Activated CD4-positive, CD25-positive, alpha-beta regulatory T cell treated with anti-CD3 and anti-CD28 coated beads, Interleukin-2, amount 50 U/mL, for 16 hours (primary cell): ENCODE measurements around the gene SETD4.

Experiments used
- DNase-seq: peaks from one replicate; pipeline ENCODE4 v3.0.0-alpha.2; 2020; ENCODE audit warnings: low read depth, low spot score

The SETD4 gene

DNA sequence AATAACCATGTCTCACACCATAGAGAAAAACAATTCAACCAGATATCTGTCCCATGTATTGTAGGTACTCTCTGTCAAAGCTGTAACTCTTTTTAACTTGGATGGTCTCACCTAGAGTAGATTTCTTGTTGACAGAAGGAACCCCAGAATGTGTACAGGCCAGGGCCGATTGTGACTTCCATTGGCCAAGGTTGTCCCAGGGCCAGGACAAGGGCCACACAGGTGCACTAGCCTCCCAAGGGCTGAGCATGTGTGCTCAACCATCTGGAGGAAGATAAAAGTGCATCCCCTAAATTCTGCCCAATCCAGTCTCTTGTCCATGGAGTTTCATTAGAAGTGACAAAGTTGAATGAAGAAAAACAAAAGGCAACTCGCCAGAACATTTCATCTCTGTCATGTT, 51.8 kb downstream of the SETD4 start:
- DNase-seq, result no peak

DNA sequence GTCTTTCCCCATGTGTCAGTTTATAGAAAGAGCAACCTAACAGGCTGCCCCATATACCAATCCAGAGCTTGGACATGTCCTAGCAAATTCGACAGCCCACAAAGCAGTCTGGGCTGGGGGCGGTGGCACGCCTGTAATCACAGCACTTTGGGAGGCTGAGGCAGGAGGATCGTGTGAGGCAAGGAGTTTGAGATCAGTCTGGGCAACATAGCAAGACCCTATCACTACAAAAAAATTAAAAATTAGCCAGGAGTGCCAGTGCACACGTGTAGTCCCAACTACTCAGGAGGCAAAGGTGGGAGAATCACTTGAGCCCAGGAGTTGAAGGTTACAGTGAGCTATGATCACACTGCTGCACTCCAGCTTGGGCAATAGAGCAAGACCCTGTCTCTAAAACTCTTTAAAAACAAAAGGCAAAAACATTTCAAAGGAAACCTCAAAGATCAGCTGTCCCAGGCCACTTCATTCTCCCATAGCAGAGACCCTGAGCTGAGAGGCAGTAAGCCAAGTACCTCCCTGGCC, 54.4 kb downstream of the SETD4 start:
- DNase-seq, result no peak

DNA sequence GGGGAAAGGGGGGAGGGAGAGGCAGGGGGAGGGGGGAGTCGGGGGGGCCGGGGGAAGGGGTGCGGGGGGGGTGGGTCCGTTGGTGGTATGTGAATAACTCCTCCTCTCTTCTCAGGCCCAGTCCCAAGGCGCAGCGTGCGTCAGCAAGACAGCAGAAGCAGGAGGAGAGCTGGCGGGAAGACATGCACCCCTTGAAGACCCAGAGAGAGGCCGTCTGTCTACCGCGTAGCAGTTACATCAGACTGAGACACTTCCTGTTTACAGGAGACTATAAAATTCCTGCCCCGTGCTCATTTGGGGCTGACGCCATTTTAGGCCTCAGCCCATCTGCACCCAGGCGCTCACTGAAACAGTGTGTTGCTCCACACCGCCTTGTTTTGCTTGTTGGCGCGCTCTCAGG, 55.3 kb downstream of the SETD4 start:
- no peak for DNase-seq

DNA sequence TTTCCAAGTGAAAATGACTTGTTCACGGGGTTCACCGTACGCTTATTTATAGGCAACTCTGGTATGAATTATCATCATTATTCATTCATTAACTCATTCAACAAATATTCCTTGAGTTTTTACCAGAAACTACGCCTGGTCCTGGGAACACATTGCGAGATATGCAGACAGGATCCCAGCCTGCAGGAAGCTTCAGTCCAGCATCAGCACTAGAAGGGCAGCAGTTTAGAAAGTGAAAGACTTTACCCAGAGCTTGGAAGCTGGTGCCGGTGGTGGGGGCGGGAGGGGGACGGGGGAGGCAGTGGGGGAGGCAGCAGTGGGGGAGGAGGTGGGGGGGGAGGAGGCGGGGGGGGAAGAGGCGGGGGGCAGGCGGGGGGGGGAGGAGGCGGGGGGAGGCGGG, 55.9 kb downstream of the SETD4 start:
- DNase-seq, result no peak

GRCh38 chr21:36003776-36004175, 56.5 kb downstream of the SETD4 start:
- no peak for DNase-seq

GRCh38 chr21:35996217-35996616, 64.1 kb downstream of the SETD4 start:
- DNase-seq, result no peak

GRCh38 chr21:35995522-35996088, 64.7 kb downstream of the SETD4 start:
- DNase-seq, result no peak

DNA sequence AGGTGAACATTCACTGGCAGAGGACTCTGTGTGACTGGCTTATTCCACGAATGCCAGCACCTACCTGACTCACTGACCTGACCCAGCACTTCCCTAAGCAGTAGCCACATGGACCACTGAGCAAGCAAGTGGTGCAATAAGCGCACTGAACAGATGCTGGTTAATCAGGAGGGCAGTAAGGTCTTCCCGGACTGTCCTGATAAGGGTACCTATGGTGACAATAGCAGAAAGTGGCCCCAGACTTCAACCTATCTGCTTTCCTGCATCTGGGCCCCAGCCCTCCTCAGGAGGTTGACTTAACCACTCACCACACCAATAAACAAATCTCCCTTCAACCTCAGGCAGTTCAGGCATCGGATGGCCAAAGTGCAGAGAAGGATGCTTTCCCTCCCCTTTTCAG, 65.7 kb downstream of the SETD4 start:
- no peak for DNase-seq

DNA sequence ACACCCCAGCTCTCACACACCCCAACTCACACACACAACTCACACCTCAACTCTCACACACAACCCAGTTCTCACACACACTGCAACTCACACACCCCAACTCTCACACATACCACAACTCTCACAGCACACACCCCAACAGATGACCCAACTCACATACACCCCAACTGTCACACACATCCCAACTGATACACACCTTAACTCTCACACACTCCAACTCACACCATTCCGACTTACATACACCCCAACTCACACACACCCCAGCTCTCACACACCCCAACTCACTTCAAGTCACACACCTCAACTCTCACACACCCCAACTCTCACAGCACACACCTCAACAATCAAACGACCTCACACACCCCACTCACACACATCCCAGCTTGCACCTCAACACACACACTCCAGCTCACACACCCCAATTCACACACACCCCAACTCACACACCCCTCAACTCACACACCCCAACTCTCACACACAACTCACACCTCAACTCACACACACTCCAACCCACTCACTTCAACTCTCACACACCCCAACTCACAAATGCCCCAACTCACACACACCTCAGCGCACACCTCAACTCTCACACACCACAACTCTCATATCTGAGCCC, 66.3 kb downstream of the SETD4 start:
- DNase-seq, result no peak

- no peak for DNase-seq
These were observed 69.2 kb downstream of the SETD4 start for GRCh38 chr21:35991131-35991530.

DNA sequence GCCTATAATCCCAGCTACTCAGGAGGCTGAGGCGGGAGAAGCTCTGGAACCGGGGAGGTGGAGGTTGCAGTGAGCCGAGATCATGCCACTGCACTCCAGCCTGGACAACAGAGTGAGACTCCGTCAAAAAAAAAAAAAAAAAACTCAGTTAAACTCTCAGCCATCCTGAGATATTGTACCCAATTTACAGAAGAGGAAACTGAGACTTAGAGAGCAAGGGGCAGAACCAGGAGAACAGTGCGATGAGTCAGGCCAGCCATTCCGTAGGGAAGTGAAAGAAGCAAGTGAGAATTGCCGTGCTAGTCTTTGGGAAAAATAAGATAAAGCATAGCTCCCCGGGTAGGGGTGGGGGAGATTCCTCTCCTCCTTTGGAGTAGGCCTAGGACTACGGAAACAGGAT, 69.7 kb downstream of the SETD4 start:
- DNase-seq, result no peak

- no peak for DNase-seq
These were observed 71.1 kb downstream of the SETD4 start for GRCh38 chr21:35989138-35989735.

GRCh38 chr21:35988416-35989137, 71.7 kb downstream of the SETD4 start:
- no peak for DNase-seq

- no peak for DNase-seq
These were observed 72.9 kb downstream of the SETD4 start for GRCh38 chr21:35987475-35987874.

GRCh38 chr21:35984654-35985361, 75.5 kb downstream of the SETD4 start:
- no peak for DNase-seq
